ENCODE data around the gene ERP29. TPM values are rescaled to one million over a fixed set of nuclear protein-coding genes. Genes with fewer than 3 reads are reported as not detected.

ERP29 gene
- total RNA-seq, 1 donor from 2014 or later = 93.8 TPM

GRCh38 chr12:112066566-112066965, 53.3 kb downstream of the ERP29 start:
- no peak overlapping the region for H3K4me2 ChIP-seq (ENCODE audit: low read length)
- peaks cover 52% of the 10 kb centered on the region for H3K36me3 ChIP-seq (ENCODE audit: insufficient read depth, low read length)
- H3K9ac ChIP-seq (ENCODE audit: low read length) = no peak overlapping the region
- H4K20me1 ChIP-seq (ENCODE audit: insufficient read depth, low read length) = peaks cover 5% of the 10 kb centered on the region
- no peaks in the 10 kb centered on the region for H3K9me3 ChIP-seq (ENCODE audit: insufficient read depth, low read depth, low read length)
- peaks cover 20% of the 10 kb centered on the region for H3K36me3 Mint-ChIP-seq (ENCODE audit: low read depth, unreplicated experiment)
- no peak overlapping the region for H3K4me3 ChIP-seq (ENCODE audit: insufficient read depth, low read depth, low read length)
- peaks cover 3% of the 10 kb centered on the region for H3K79me2 ChIP-seq (ENCODE audit: insufficient read depth, low read length)
- no peak overlapping the region for H2AFZ ChIP-seq (ENCODE audit: low read depth, low read length)
- H3K4me1 Mint-ChIP-seq (ENCODE audit: low read depth, unreplicated experiment) = no peaks in the 10 kb centered on the region
- H3K27ac ChIP-seq (ENCODE audit: low read depth, low read length) = no peak overlapping the region
- DNase-seq (ENCODE audit: low read depth) (no peak), FAIRE-seq (no peak)
- H3K9me3 Mint-ChIP-seq (ENCODE audit: unreplicated experiment) = no peaks in the 10 kb centered on the region
- no peak overlapping the region for H3K27ac Mint-ChIP-seq (ENCODE audit: unreplicated experiment)
- H3K4me3 Mint-ChIP-seq (ENCODE audit: unreplicated experiment) = no peak overlapping the region
- TF ChIP-seq, protein P1, sequence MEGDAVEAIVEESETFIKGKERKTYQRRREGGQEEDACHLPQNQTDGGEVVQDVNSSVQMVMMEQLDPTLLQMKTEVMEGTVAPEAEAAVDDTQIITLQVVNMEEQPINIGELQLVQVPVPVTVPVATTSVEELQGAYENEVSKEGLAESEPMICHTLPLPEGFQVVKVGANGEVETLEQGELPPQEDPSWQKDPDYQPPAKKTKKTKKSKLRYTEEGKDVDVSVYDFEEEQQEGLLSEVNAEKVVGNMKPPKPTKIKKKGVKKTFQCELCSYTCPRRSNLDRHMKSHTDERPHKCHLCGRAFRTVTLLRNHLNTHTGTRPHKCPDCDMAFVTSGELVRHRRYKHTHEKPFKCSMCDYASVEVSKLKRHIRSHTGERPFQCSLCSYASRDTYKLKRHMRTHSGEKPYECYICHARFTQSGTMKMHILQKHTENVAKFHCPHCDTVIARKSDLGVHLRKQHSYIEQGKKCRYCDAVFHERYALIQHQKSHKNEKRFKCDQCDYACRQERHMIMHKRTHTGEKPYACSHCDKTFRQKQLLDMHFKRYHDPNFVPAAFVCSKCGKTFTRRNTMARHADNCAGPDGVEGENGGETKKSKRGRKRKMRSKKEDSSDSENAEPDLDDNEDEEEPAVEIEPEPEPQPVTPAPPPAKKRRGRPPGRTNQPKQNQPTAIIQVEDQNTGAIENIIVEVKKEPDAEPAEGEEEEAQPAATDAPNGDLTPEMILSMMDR (IDR thresholded peaks at IDR 0.05; ENCODE audit: insufficient read depth, low read depth, low read length) = no peak
- no peak for TF ChIP-seq EZH2 (IDR thresholded peaks at IDR 0.05; ENCODE audit: insufficient read depth, low read length)
- no peaks in the 10 kb centered on the region for H3K4me1 ChIP-seq (ENCODE audit: insufficient read depth, low read length)
- no peaks in the 10 kb centered on the region for H3K27me3 ChIP-seq (ENCODE audit: insufficient read depth, low read length)
- no peaks in the 10 kb centered on the region for H3K27me3 Mint-ChIP-seq (ENCODE audit: low read depth, unreplicated experiment)

Small RNA genes within 50 kb of the gene (microRNA-seq; reads per million reads assigned to microRNA genes)
- gene MIR3657 = not detected

Other genes starting within 250 kb of the ERP29 start
- 79.2 and 82.0 TPM in 2 replicates for gene ALDH2, start 246.5 kb upstream of the ERP29 start, total RNA-seq
- 39.4 and 42.6 TPM in 2 replicates for gene MAPKAPK5, start 171.2 kb upstream of the ERP29 start, total RNA-seq
- gene TMEM116, start 261 bp upstream of the ERP29 start, total RNA-seq = 7.5 TPM in 2 replicates
- 32.8 and 35.2 TPM in 2 replicates for gene NAA25, start 95.4 kb downstream of the ERP29 start, total RNA-seq
- gene TRAFD1, start 112.1 kb downstream of the ERP29 start, total RNA-seq = 35.6 TPM in 2 replicates

Measured in astrocyte (in vitro differentiated cells and primary cell).